Endothelial cell of umbilical vein (primary cell): ENCODE data around the gene CLEC16A. TPM values are rescaled to one million over a fixed set of nuclear protein-coding genes. Genes with fewer than 3 reads are reported as not detected.

ENCODE experiments used
- BruUV-seq: library from RNA; stranded (reverse); fragments of 400-500 nt; replicated peaks from 2 replicates; lab custom pipeline; 2021; lab: Mats Ljungman, UMichigan
- CTCF ChIA-PET: fragments of 300-600, 350-600 bp; sonication (Branson Sonifier 250); formaldehyde crosslinking; loops from one replicate; lab custom pipeline; 2021; ENCODE audit warnings: antibody characterized with exemption, inconsistent platforms; lab: Charles Lee
- POLR2A ChIA-PET: fragments of 300-600, 350-600 bp; sonication (Branson Sonifier 250); formaldehyde crosslinking; loops from one replicate; lab custom pipeline; 2021; ENCODE audit warnings: antibody characterized with exemption, inconsistent platforms; lab: Charles Lee
- DNase-seq: peaks from one replicate; pipeline ENCODE4 v3.0.0-alpha.2; 2011; ENCODE audit warnings: low read depth, low spot score
- FAIRE-seq: peaks from 2 replicates; lab custom pipeline; 2011; peaks lifted over from hg19 to GRCh38; lab: Jason Lieb, UNC
- H2AFZ ChIP-seq: 2 replicates; pipeline ENCODE4 v1.6.0; 2012; ENCODE audit warnings: low read depth, low read length, control low read depth, inconsistent platforms
- H3K27ac ChIP-seq: 2 replicates; pipeline ENCODE4 v1.5.1; 2011; ENCODE audit warnings: low read depth, mild to moderate bottlenecking, control low read depth, low read length, moderate library complexity; ENCODE audit not compliant: insufficient read depth
- H3K27me3 ChIP-seq, 2 experiments: 2 replicates each; pipeline versions ENCODE4 v1.6.0 to v1.6.1; 2011; ENCODE audit warnings: low read length in 2 of 2, mixed read lengths in 1 of 2; ENCODE audit not compliant: control insufficient read depth in 2 of 2, insufficient read depth in 2 of 2
- H3K36me3 ChIP-seq, 2 experiments: 2 replicates in 1 of 2; 3 replicates in 1 of 2; pipeline ENCODE4 v1.5.1; 2011; ENCODE audit warnings: low read length in 2 of 2, mild to moderate bottlenecking in 1 of 2, moderate library complexity in 1 of 2; ENCODE audit not compliant: control insufficient read depth in 2 of 2, insufficient read depth in 2 of 2; ENCODE audit errors: extremely low read depth in 1 of 2
- H3K4me1 ChIP-seq: 3 replicates; pipeline ENCODE4 v1.5.1; 2011; ENCODE audit warnings: mild to moderate bottlenecking, low read length; ENCODE audit not compliant: control insufficient read depth, insufficient read depth; ENCODE audit errors: extremely low read depth
- H3K4me2 ChIP-seq: 2 replicates; pipeline ENCODE4 v1.6.1; 2011; ENCODE audit warnings: low read length, control low read depth, mixed read lengths; ENCODE audit not compliant: insufficient read depth
- H3K4me3 ChIP-seq, 3 experiments: fragments of 200-600 bp in 1 of 3; sonication (generic), shearing (Covaris generic) in 1 of 3; replicated peaks in 1 of 3; 2 replicates each; pipeline ENCODE4 v1.5.1; 2011 to 2016; ENCODE audit warnings: control low read depth in 3 of 3, low read length in 3 of 3, mild to moderate bottlenecking in 2 of 3, inconsistent platforms in 1 of 3, low read depth in 1 of 3, moderate library complexity in 1 of 3; ENCODE audit not compliant: insufficient read depth in 1 of 3
- H3K79me2 ChIP-seq: 2 replicates; pipeline ENCODE4 v1.6.0; 2012; ENCODE audit warnings: low read length, inconsistent platforms; ENCODE audit not compliant: control insufficient read depth, insufficient read depth
- H3K9ac ChIP-seq: replicated peaks from 2 replicates; pipeline ENCODE3; 2011; ENCODE audit warnings: low read length, control low read depth; ENCODE audit not compliant: insufficient read depth; ENCODE audit errors: extremely low read depth
- H3K9me1 ChIP-seq: replicated peaks from 3 replicates; pipeline ENCODE4 v1.6.0; 2011; ENCODE audit warnings: mild to moderate bottlenecking, low read length; ENCODE audit not compliant: control insufficient read depth, insufficient read depth; ENCODE audit errors: extremely low read depth
- H3K9me3 ChIP-seq: replicated peaks from 2 replicates; pipeline ENCODE4 v1.5.1; 2012; ENCODE audit warnings: low read length, inconsistent platforms; ENCODE audit not compliant: control insufficient read depth, insufficient read depth
- H4K20me1 ChIP-seq: replicated peaks from 2 replicates; pipeline ENCODE3; 2011; ENCODE audit warnings: mild to moderate bottlenecking, low read length; ENCODE audit not compliant: control insufficient read depth, insufficient read depth; ENCODE audit errors: extremely low read depth
- CTCF ChIP-seq, 2 donors: IDR thresholded peaks; 1 replicate in 1 of 2; 2 replicates in 1 of 2; pipeline ENCODE4 v1.5.1; 2011; ENCODE audit warnings: low read length in 2 of 2, mild to moderate bottlenecking in 2 of 2, moderate library complexity in 2 of 2, control low read depth in 1 of 2, inconsistent platforms in 1 of 2, low read depth in 1 of 2; ENCODE audit not compliant: insufficient read depth in 1 of 2; ENCODE audit errors: extremely low read depth in 1 of 2
- EZH2 ChIP-seq: IDR thresholded peaks from 2 replicates; pipeline ENCODE4 v1.6.1; 2012; ENCODE audit warnings: borderline replicate concordance, low read depth, mild to moderate bottlenecking, moderate library complexity, low read length, inconsistent platforms; ENCODE audit not compliant: severe bottlenecking
- FOS ChIP-seq: IDR thresholded peaks from 2 replicates; pipeline ENCODE4 v1.6.1; 2011; ENCODE audit warnings: mild to moderate bottlenecking, low read length, moderate library complexity, borderline replicate concordance; ENCODE audit not compliant: insufficient read depth
- GATA2 ChIP-seq: IDR thresholded peaks from 2 replicates; pipeline ENCODE4 v1.7.0; 2011; ENCODE audit warnings: low read depth, mild to moderate bottlenecking, moderate library complexity, mixed read lengths, low read length; ENCODE audit not compliant: insufficient read length, insufficient read depth
- JUN ChIP-seq: IDR thresholded peaks from 2 replicates; pipeline ENCODE4 v1.6.1; 2011; ENCODE audit warnings: borderline replicate concordance, low read depth; ENCODE audit not compliant: insufficient read length, insufficient read depth
- MAX ChIP-seq: IDR thresholded peaks from 2 replicates; pipeline ENCODE4 v1.6.1; 2011; ENCODE audit not compliant: insufficient read depth, insufficient read length
- MYC ChIP-seq: IDR thresholded peaks from one replicate; pipeline ENCODE4 v1.6.1; 2011; ENCODE audit warnings: mild to moderate bottlenecking, low read depth, low read length
- POLR2A ChIP-seq: IDR thresholded peaks from 2 replicates; pipeline ENCODE4 v1.6.1; 2012; ENCODE audit warnings: low read depth, mild to moderate bottlenecking, control low read depth, low read length
- POLR2AphosphoS5 ChIP-seq: IDR thresholded peaks from 2 replicates; pipeline ENCODE4 v1.6.1; 2012; ENCODE audit warnings: low read depth, mild to moderate bottlenecking, control low read depth, low read length, moderate library complexity; ENCODE audit not compliant: insufficient read depth
- dilution Hi-C: fragments of 300-500 bp; cut with MboI; formaldehyde crosslinking; loops from one replicate; pipeline ENCODE4 v1.15.0; 2019; ENCODE audit warnings: low sequenced_read_pairs; ENCODE audit not compliant: extremely low pct_ligation_motif_present
- intact Hi-C: fragments of 100-400 bp; cut with micrococcal nuclease; formaldehyde crosslinking; loops from one replicate; pipeline ENCODE4 v1.10.0; 2022
- polyA plus RNA-seq, 4 experiments: library from polyadenylated mRNA; depleted of rRNA in 3 of 4; stranded (reverse) in 3 of 4; unstranded in 1 of 4; fragments of >200 nt; gene quantifications; 2 replicates each; pipeline versions ENCODE4 v1.2.1 to v1.2.3, GENCODE V29; 2011 to 2012; ENCODE audit warnings: missing spikeins in 1 of 4
- total RNA-seq: library from RNA; stranded (reverse); gene quantifications from 2 replicates; pipeline ENCODE4 v1.2.3, GENCODE V29; 2021

CLEC16A gene
- total and polyA plus RNA-seq, 2 donors (not counting 3 experiments of a cell fraction or from before 2014, with no cell fraction given), result 11.4 to 23.3 TPM

- no peak overlapping the region for H3K4me2 ChIP-seq
- FAIRE-seq (no peak), DNase-seq (no peak)
- H3K4me1 ChIP-seq, result peaks cover 7% of the 10 kb centered on the region
- peaks cover 0 to 15% of the 10 kb centered on the region in 2 experiments for H3K36me3 ChIP-seq
- no peaks in the 10 kb centered on the region for H3K9me3 ChIP-seq
- no peaks in the 10 kb centered on the region for H3K79me2 ChIP-seq
- no peaks in the 10 kb centered on the region for H3K27me3 ChIP-seq
- no peak overlapping the region for H3K27ac ChIP-seq
- no peak overlapping the region for H3K4me3 ChIP-seq
- no TSS peak for BruUV-seq
- no peak overlapping the region for H3K9ac ChIP-seq
- intact Hi-C loops, result no loop called here
- CTCF ChIA-PET, result interaction anchor here (1.8 to 2.6 kb wide), 2 partner anchors 15 to 205 kb away, joined by 5 to 15 read pairs; partner anchors contain the start of gene SOCS1
- dilution Hi-C loops, result no loop called here
- no peak overlapping the region for H2AFZ ChIP-seq
- TF ChIP-seq POLR2A (no peak), CTCF (IDR thresholded peaks at IDR 0.05; ENCODE audit: extremely low read depth in 1 of 2, insufficient read depth in 1 of 2, low read depth in 1 of 2, low read length in 2 of 2) (no peak), GATA2 (no peak), FOS (no peak), POLR2AphosphoS5 (no peak)
- H3K9me1 ChIP-seq, result no peaks in the 10 kb centered on the region
- POLR2A ChIA-PET, result no interaction called here
- H4K20me1 ChIP-seq, result no peaks in the 10 kb centered on the region
These were observed 106.6 kb downstream of the CLEC16A start for GRCh38 chr16:11050944-11051343.

GRCh38 chr16:11051430-11051829, 107.1 kb downstream of the CLEC16A start:
- no peaks in the 10 kb centered on the region for H3K79me2 ChIP-seq
- peaks cover 7% of the 10 kb centered on the region for H3K4me1 ChIP-seq
- intact Hi-C loops (no loop called here), dilution Hi-C loops (no loop called here)
- no peak for FAIRE-seq
- H3K4me3 ChIP-seq, result no peak overlapping the region
- H3K27me3 ChIP-seq, result no peaks in the 10 kb centered on the region
- H3K9ac ChIP-seq, result no peak overlapping the region
- TF ChIP-seq POLR2AphosphoS5 (no peak), GATA2 (no peak), POLR2A (no peak), CTCF (IDR thresholded peaks at IDR 0.05; ENCODE audit: extremely low read depth in 1 of 2, insufficient read depth in 1 of 2, low read depth in 1 of 2, low read length in 2 of 2) (no peak), MAX (no peak), FOS (no peak), JUN (no peak), MYC (no peak), EZH2 (no peak)
- H3K27ac ChIP-seq, result no peak overlapping the region
- H3K9me1 ChIP-seq, result no peaks in the 10 kb centered on the region
- peaks cover 0 to 15% of the 10 kb centered on the region in 2 experiments for H3K36me3 ChIP-seq
- no peak overlapping the region for H3K4me2 ChIP-seq
- POLR2A ChIA-PET, result no interaction called here
- no peaks in the 10 kb centered on the region for H3K9me3 ChIP-seq
- no peaks in the 10 kb centered on the region for H4K20me1 ChIP-seq
- CTCF ChIA-PET, result interaction anchor here (1.8 to 2.6 kb wide), 2 partner anchors 16 to 204 kb away, joined by 5 to 15 read pairs; partner anchors contain the start of gene SOCS1
- no peak overlapping the region for H2AFZ ChIP-seq
- no peak for DNase-seq
- BruUV-seq, result no TSS peak
